NCI-H1092 (cell line): ENCODE data around the gene DNAH7.

Source experiments
- DNase-seq: peaks from one replicate; lab custom pipeline; 2025; lab: John Stamatoyannopoulos, UW

Gene DNAH7

GRCh38 chr2:195808189-195808588, 260.4 kb downstream of the DNAH7 start:
- DNase-seq, result no peak

GRCh38 chr2:195805283-195805976, 263.2 kb downstream of the DNAH7 start:
- no peak for DNase-seq

- no peak for DNase-seq
Observed at GRCh38 chr2:195795879-195796278, 272.8 kb downstream of the DNAH7 start.

GRCh38 chr2:195793881-195794280, 274.8 kb downstream of the DNAH7 start:
- DNase-seq, result no peak

GRCh38 chr2:195782156-195782555, 286.5 kb downstream of the DNAH7 start:
- DNase-seq, result no peak

- no peak for DNase-seq
Observed at GRCh38 chr2:195779491-195779890, 289.1 kb downstream of the DNAH7 start.

GRCh38 chr2:195769975-195770374, 298.7 kb downstream of the DNAH7 start:
- no peak for DNase-seq

- DNase-seq, result no peak
Observed at GRCh38 chr2:195768431-195768830, 300.2 kb downstream of the DNAH7 start.

- no peak for DNase-seq
Observed at GRCh38 chr2:195766691-195767090, 301.9 kb downstream of the DNAH7 start.

GRCh38 chr2:195763866-195764265, 304.8 kb downstream of the DNAH7 start:
- no peak for DNase-seq

GRCh38 chr2:195759877-195760276, 308.8 kb downstream of the DNAH7 start:
- no peak for DNase-seq

GRCh38 chr2:195758846-195759245, 309.8 kb downstream of the DNAH7 start:
- DNase-seq, result no peak

- DNase-seq, result no peak
Observed at GRCh38 chr2:195756218-195756942, 312.3 kb downstream of the DNAH7 start.

- DNase-seq, result no peak
Observed at GRCh38 chr2:195741191-195741590, 327.4 kb downstream of the DNAH7 start.

- DNase-seq, result no peak
Observed at GRCh38 chr2:195737511-195738325, 330.9 kb downstream of the DNAH7 start.

GRCh38 chr2:195735347-195735746, 333.3 kb downstream of the DNAH7 start:
- no peak for DNase-seq

- no peak for DNase-seq
Observed at GRCh38 chr2:195734931-195735330, 333.7 kb downstream of the DNAH7 start.

GRCh38 chr2:195734395-195734794, 334.2 kb downstream of the DNAH7 start:
- DNase-seq, result no peak

GRCh38 chr2:195733831-195734230, 334.8 kb downstream of the DNAH7 start:
- no peak for DNase-seq

- no peak for DNase-seq
Observed at GRCh38 chr2:195732574-195732973, 336.1 kb downstream of the DNAH7 start.

- no peak for DNase-seq
Observed at GRCh38 chr2:195730912-195731311, 337.7 kb downstream of the DNAH7 start.

- DNase-seq, result no peak
Observed at GRCh38 chr2:195727106-195727505, 341.5 kb downstream of the DNAH7 start.

- DNase-seq, result no peak
Observed at GRCh38 chr2:195722075-195722474, 346.6 kb downstream of the DNAH7 start.
